Measurements from ENCODE around the gene KCNMB3.
"Not testable (repeated sequence)": the region's sequence is repeated elsewhere in the genome, so short reads cannot be mapped to it uniquely, and the experiment has no call there.

The KCNMB3 gene

GRCh38 chr3:179250803-179251476 is at the start of gene KCNMB3:
KCNMB3 (minus strand) TSS chr3:179251114; CDS start chr3:179250990, 124 bp downstream.
- DNase-seq: no peak

GRCh38 chr3:179299999-179300613 is 49.2 kb upstream of the KCNMB3 start:
- no peak for DNase-seq

GRCh38 chr3:179299316-179299715 is 48.4 kb upstream of the KCNMB3 start:
- no peak for DNase-seq

GRCh38 chr3:179297971-179298725 is 47.2 kb upstream of the KCNMB3 start:
- DNase-seq: no peak

GRCh38 chr3:179292450-179292849 is 41.5 kb upstream of the KCNMB3 start:
- no peak for DNase-seq

GRCh38 chr3:179289295-179289694 is 38.4 kb upstream of the KCNMB3 start:
- no peak for DNase-seq

- DNase-seq: no peak
Measured at GRCh38 chr3:179288845-179289244, 37.9 kb upstream of the KCNMB3 start.

GRCh38 chr3:179286331-179286730 is 35.4 kb upstream of the KCNMB3 start:
- no peak for DNase-seq

- DNase-seq: no peak
Measured at GRCh38 chr3:179281825-179282224, 30.9 kb upstream of the KCNMB3 start.

- DNase-seq: no peak
Measured at GRCh38 chr3:179279837-179280236, 28.9 kb upstream of the KCNMB3 start.

- DNase-seq: no peak
Measured at GRCh38 chr3:179278932-179279693, 28.2 kb upstream of the KCNMB3 start.

GRCh38 chr3:179278151-179278550 is 27.2 kb upstream of the KCNMB3 start:
- DNase-seq: no peak

GRCh38 chr3:179276743-179277142 is 25.8 kb upstream of the KCNMB3 start:
- no peak for DNase-seq

GRCh38 chr3:179276001-179276400 is 25.1 kb upstream of the KCNMB3 start:
- DNase-seq: no peak

- not testable (repeated sequence) for DNase-seq
Measured at GRCh38 chr3:179274434-179274833, 23.5 kb upstream of the KCNMB3 start.

GRCh38 chr3:179272385-179272784 is 21.5 kb upstream of the KCNMB3 start:
- DNase-seq: no peak

- no peak for DNase-seq
Measured at GRCh38 chr3:179269152-179269707, 18.3 kb upstream of the KCNMB3 start.

- no peak for DNase-seq
Measured at GRCh38 chr3:179268400-179269051, 17.6 kb upstream of the KCNMB3 start.

GRCh38 chr3:179266701-179267211 is 15.8 kb upstream of the KCNMB3 start:
- DNase-seq: no peak

- DNase-seq: no peak
Measured at GRCh38 chr3:179265875-179266274, 15.0 kb upstream of the KCNMB3 start.

- DNase-seq: no peak
Measured at GRCh38 chr3:179265092-179265491, 14.2 kb upstream of the KCNMB3 start.

GRCh38 chr3:179264449-179264848 is 13.5 kb upstream of the KCNMB3 start:
- DNase-seq: no peak

Data from CD4-positive, alpha-beta T cell treated with Interleukin-15 for 1 hour (primary cell).